OCI-LY7 (cell line): ENCODE data around the gene GLIS1. TPM values are rescaled to one million over a fixed set of nuclear protein-coding genes. Genes with fewer than 3 reads are reported as not detected.

Experiments used
- BruUV-seq: library from RNA; stranded (reverse); fragments of 400-500 nt; replicated peaks from 2 replicates; lab custom pipeline; 2021; lab: Mats Ljungman, UMichigan
- CTCF ChIA-PET: fragments of 300-600 bp; sonication (Branson Sonifier 250); formaldehyde crosslinking; loops from one replicate; lab custom pipeline; 2022; ENCODE audit warnings: antibody characterized with exemption; ENCODE audit not compliant: unreplicated experiment; lab: Charles Lee
- POLR2A ChIA-PET: fragments of 300-600 bp; sonication (Branson Sonifier 250); formaldehyde crosslinking; loops from one replicate; lab custom pipeline; 2022; ENCODE audit warnings: antibody characterized with exemption; lab: Charles Lee
- DNase-seq: peaks from one replicate; pipeline ENCODE4 v3.0.0-alpha.2; 2015; ENCODE audit warnings: low spot score
- H2AFZ ChIP-seq: fragments of 200-600 bp; sonication (generic), shearing (Covaris generic); 2 replicates; pipeline ENCODE4 v1.6.1; 2014; ENCODE audit warnings: mild to moderate bottlenecking, antibody characterized with exemption, low read length, moderate library complexity
- H3K27ac ChIP-seq: fragments of 200-600 bp; sonication (generic); 2 replicates; pipeline ENCODE4 v1.5.1; 2014; ENCODE audit warnings: mixed run types, low read depth, mild to moderate bottlenecking, moderate library complexity, low read length, inconsistent platforms; ENCODE audit not compliant: poor library complexity, severe bottlenecking
- H3K36me3 ChIP-seq: fragments of 200-600 bp; sonication (generic); 2 replicates; pipeline ENCODE4 v1.6.1; 2014; ENCODE audit warnings: mild to moderate bottlenecking, antibody characterized with exemption, low read length, moderate library complexity, mixed read lengths; ENCODE audit not compliant: insufficient read depth
- H3K4me1 ChIP-seq: fragments of 200-600 bp; sonication (generic); 2 replicates; pipeline ENCODE4 v1.5.1; 2014; ENCODE audit warnings: mild to moderate bottlenecking, low read length; ENCODE audit not compliant: insufficient read depth, poor library complexity, severe bottlenecking
- H3K4me2 ChIP-seq: fragments of 200-600 bp; sonication (generic); 2 replicates; pipeline ENCODE4 v1.6.1; 2014; ENCODE audit warnings: mild to moderate bottlenecking, low read length
- H3K4me3 ChIP-seq: fragments of 200-600 bp; sonication (generic); 2 replicates; pipeline ENCODE4 v1.5.1; 2014; ENCODE audit warnings: mild to moderate bottlenecking, low read depth, low read length; ENCODE audit not compliant: poor library complexity, severe bottlenecking
- H3K79me2 ChIP-seq: fragments of 200-600 bp; sonication (generic); 2 replicates; pipeline ENCODE4 v1.6.1; 2016; ENCODE audit warnings: low read depth, mild to moderate bottlenecking, low read length, moderate library complexity, mixed read lengths; ENCODE audit not compliant: insufficient read depth
- H3K9me2 ChIP-seq: fragments of 200-600 bp; sonication (generic); 2 replicates; pipeline ENCODE4 v1.6.1; 2016; ENCODE audit warnings: mild to moderate bottlenecking, low read length, mixed read lengths; ENCODE audit not compliant: insufficient read depth
- H3K9me3 ChIP-seq: fragments of 200-600 bp; sonication (generic); 2 replicates; pipeline ENCODE4 v1.6.1; 2014; ENCODE audit warnings: mild to moderate bottlenecking, mixed run types, low read length, mixed read lengths
- H4K20me1 ChIP-seq: fragments of 200-600 bp; sonication (generic); 2 replicates; pipeline ENCODE4 v1.6.1; 2014; ENCODE audit warnings: mild to moderate bottlenecking, antibody characterized with exemption, low read length, moderate library complexity, mixed read lengths; ENCODE audit not compliant: insufficient read depth
- CTCF ChIP-seq: fragments of 200-600 bp; sonication (generic); conservative IDR thresholded peaks from 2 replicates; pipeline ENCODE4 v1.5.1; 2014; ENCODE audit warnings: mild to moderate bottlenecking, antibody characterized with exemption, low read length, moderate library complexity, mixed read lengths
- EZH2phosphoT487 ChIP-seq: fragments of 200-600 bp; sonication (generic); IDR thresholded peaks from 2 replicates; pipeline ENCODE4 v1.6.1; 2018; ENCODE audit warnings: low read depth, borderline replicate concordance, mild to moderate bottlenecking, mixed run types, antibody characterized with exemption, low read length, moderate library complexity, mixed read lengths
- intact Hi-C: fragments of 100-400 bp; cut with micrococcal nuclease; formaldehyde crosslinking; loops from one replicate; pipeline ENCODE4 v1.10.0; 2022; ENCODE audit not compliant: unreplicated experiment
- total RNA-seq, 2 experiments: library from RNA; depleted of rRNA in 1 of 2; stranded (reverse); fragments of >200 nt in 1 of 2; shearing (Covaris generic) in 1 of 2; gene quantifications; 2 replicates each; pipeline ENCODE4 v1.2.3, GENCODE V29; 2014 to 2022

GLIS1 gene
- total RNA-seq, 2 experiments from 2014 or later: not detected

GRCh38 chr1:53587252-53587988, 151.5 kb downstream of the GLIS1 start:
- DNase-seq: no peak
- Histone ChIP-seq H4K20me1 (no peaks in the 10 kb centered on the region), H2AFZ (no peak overlapping the region), H3K4me3 (no peak overlapping the region), H3K79me2 (no peaks in the 10 kb centered on the region), H3K9me3 (no peaks in the 10 kb centered on the region), H3K27ac (no peak overlapping the region), H3K9me2 (no peaks in the 10 kb centered on the region), H3K4me1 (peaks cover 11% of the 10 kb centered on the region), H3K36me3 (no peaks in the 10 kb centered on the region), H3K4me2 (no peak overlapping the region)
- TF ChIP-seq EZH2phosphoT487 (no peak), CTCF (no peak)
- no TSS peak for BruUV-seq
- POLR2A ChIA-PET: no interaction called here
- CTCF ChIA-PET: no interaction called here
- intact Hi-C loops: no loop called here

- Histone ChIP-seq H3K4me3 (no peak overlapping the region), H3K9me3 (no peaks in the 10 kb centered on the region), H3K4me2 (no peak overlapping the region), H3K4me1 (peaks cover 11% of the 10 kb centered on the region), H3K27ac (no peak overlapping the region), H3K79me2 (no peaks in the 10 kb centered on the region), H4K20me1 (no peaks in the 10 kb centered on the region), H2AFZ (no peak overlapping the region), H3K36me3 (no peaks in the 10 kb centered on the region), H3K9me2 (no peaks in the 10 kb centered on the region)
- intact Hi-C loops: no loop called here
- TF ChIP-seq EZH2phosphoT487: no peak
- no TSS peak for BruUV-seq
- DNase-seq: no peak
- ChIA-PET POLR2A (no interaction called here), CTCF (no interaction called here)
Measured at GRCh38 chr1:53586765-53587164, 152.2 kb downstream of the GLIS1 start.

- TF ChIP-seq EZH2phosphoT487 (no peak), CTCF (no peak)
- no TSS peak for BruUV-seq
- intact Hi-C loops: no loop called here
- H4K20me1 ChIP-seq: no peaks in the 10 kb centered on the region
- no peaks in the 10 kb centered on the region for H3K79me2 ChIP-seq
- no peak overlapping the region for H3K4me3 ChIP-seq
- ChIA-PET CTCF (no interaction called here), POLR2A (no interaction called here)
- no peaks in the 10 kb centered on the region for H3K9me3 ChIP-seq
- no peak overlapping the region for H3K27ac ChIP-seq
- no peak overlapping the region for H2AFZ ChIP-seq
- H3K4me1 ChIP-seq: peaks cover 11% of the 10 kb centered on the region
- no peak overlapping the region; the same call in 1 of the 2 replicates for H3K4me2 ChIP-seq
- DNase-seq: no peak
- no peaks in the 10 kb centered on the region for H3K36me3 ChIP-seq
- no peaks in the 10 kb centered on the region for H3K9me2 ChIP-seq
Measured at GRCh38 chr1:53585565-53585964, 153.4 kb downstream of the GLIS1 start.
